Fibroblast of mammary gland (primary cell): Measurements from ENCODE around the gene CLMN.
A peak's percentile ranks its signal among the peaks of the same experiment; 100 is the strongest.
"Not testable (repeated sequence)": the region's sequence is repeated elsewhere in the genome, so short reads cannot be mapped to it uniquely, and the experiment has no call there.

Source experiments
- DNase-seq: peaks from one replicate; pipeline ENCODE4 v3.0.0-alpha.2; 2010; ENCODE audit warnings: low read depth
- H3K4me3 ChIP-seq: 2 replicates; pipeline ENCODE4 v1.5.1; 2011; ENCODE audit warnings: low read depth, mild to moderate bottlenecking, low read length, moderate library complexity; ENCODE audit not compliant: control insufficient read depth
- CTCF ChIP-seq: conservative IDR thresholded peaks from 2 replicates; pipeline ENCODE4 v1.5.1; 2011; ENCODE audit warnings: low read depth, low read length, inconsistent platforms; ENCODE audit not compliant: control insufficient read depth, insufficient read depth

The CLMN gene

GRCh38 chr14:95206534-95206933, 113.2 kb downstream of the CLMN start:
- peak; percentile 85 for DNase-seq

GRCh38 chr14:95204705-95205104, 115.0 kb downstream of the CLMN start:
- no peak for DNase-seq
- TF ChIP-seq CTCF: no peak
- no peak overlapping the region for H3K4me3 ChIP-seq

More at GRCh38 chr14:95206534-95206933, 113.2 kb downstream of the CLMN start:
- TF ChIP-seq CTCF: no peak
- H3K4me3 ChIP-seq: no peak overlapping the region

- not testable (repeated sequence) for H3K4me3 ChIP-seq, DNase-seq
These were observed 118.0 kb downstream of the CLMN start for GRCh38 chr14:95201745-95202144.

- no peak for TF ChIP-seq CTCF
- no peak for DNase-seq
- no peak overlapping the region for H3K4me3 ChIP-seq
These were observed 119.3 kb downstream of the CLMN start for GRCh38 chr14:95200404-95200803.

- no peak for TF ChIP-seq CTCF
- DNase-seq: no peak
- no peak overlapping the region for H3K4me3 ChIP-seq
These were observed 120.3 kb downstream of the CLMN start for GRCh38 chr14:95199298-95199983.

- no peak overlapping the region for H3K4me3 ChIP-seq
- no peak for DNase-seq
- TF ChIP-seq CTCF: no peak
These were observed 121.4 kb downstream of the CLMN start for GRCh38 chr14:95198320-95198719.

- no peak for DNase-seq
- TF ChIP-seq CTCF: no peak
- H3K4me3 ChIP-seq: no peak overlapping the region
These were observed 122.2 kb downstream of the CLMN start for GRCh38 chr14:95197551-95197950.
